Measurements from ENCODE around the gene DCC. TPM values are rescaled to one million over a fixed set of nuclear protein-coding genes. Genes with fewer than 3 reads are reported as not detected.

Gene DCC
- 1 to 10 TPM in 1 of 3 donors, under 1 TPM in 2; under 0.01 to 1.6 (median 0.15) TPM for total RNA-seq

- TF ChIP-seq POLR2A (IDR thresholded peaks at IDR 0.05) = no peak
- TF ChIP-seq CTCF (IDR thresholded peaks at IDR 0.05) = no peak
- no peak for TF ChIP-seq POLR2AphosphoS5 (IDR thresholded peaks at IDR 0.05)
- peak within 1 kb of the TSS; percentile 3 to 58 (median 33) for H3K4me3 ChIP-seq
- H3K36me3 ChIP-seq = no peaks in the 10 kb centered on the region
- H3K4me1 ChIP-seq = no peaks in the 10 kb centered on the region
- no peak for DNase-seq (ENCODE audit: low spot score in 2 of 2)
- H3K27me3 ChIP-seq = peaks cover 0 to 52% of the 10 kb centered on the region in 2 donors
- intact Hi-C loops (cut with DNase I; ENCODE audit: low total_unique reads) = no loop called here
- no peak within 1 kb of the TSS for H3K27ac ChIP-seq
- no peaks in the 10 kb centered on the region for H3K9me3 ChIP-seq
Measured at GRCh38 chr18:52339891-52340371, at the start of gene DCC. Gene DCC (plus strand): TSS chr18:52340197. CDS start chr18:52340788, 591 bp downstream.

GRCh38 chr18:52310651-52311050, 29.3 kb upstream of the DCC start:
- H3K36me3 ChIP-seq = no peaks in the 10 kb centered on the region
- intact Hi-C loops (cut with DNase I; ENCODE audit: low total_unique reads) = no loop called here
- no peaks in the 10 kb centered on the region for H3K9me3 ChIP-seq
- TF ChIP-seq POLR2AphosphoS5 (IDR thresholded peaks at IDR 0.05) (no peak), CTCF (IDR thresholded peaks at IDR 0.05) (no peak), POLR2A (IDR thresholded peaks at IDR 0.05) (no peak)
- H3K4me3 ChIP-seq = no peak overlapping the region
- DNase-seq (ENCODE audit: low spot score in 2 of 2) = no peak
- no peaks in the 10 kb centered on the region for H3K4me1 ChIP-seq
- H3K27ac ChIP-seq = no peak overlapping the region
- no peaks in the 10 kb centered on the region for H3K27me3 ChIP-seq

- Histone ChIP-seq H3K27me3 (no peaks in the 10 kb centered on the region), H3K4me3 (no peak overlapping the region), H3K36me3 (no peaks in the 10 kb centered on the region), H3K27ac (no peak overlapping the region), H3K9me3 (no peaks in the 10 kb centered on the region), H3K4me1 (no peaks in the 10 kb centered on the region)
- no peak for TF ChIP-seq POLR2AphosphoS5 (IDR thresholded peaks at IDR 0.05)
- TF ChIP-seq POLR2A (IDR thresholded peaks at IDR 0.05) = no peak
- no peak for TF ChIP-seq CTCF (IDR thresholded peaks at IDR 0.05)
- no peak for DNase-seq (ENCODE audit: low spot score in 2 of 2)
- intact Hi-C loops (cut with DNase I; ENCODE audit: low total_unique reads) = no loop called here
Measured at GRCh38 chr18:52311331-52311730, 28.7 kb upstream of the DCC start.

- DNase-seq (ENCODE audit: low spot score in 2 of 2) = no peak
- Histone ChIP-seq H3K36me3 (no peaks in the 10 kb centered on the region), H3K27ac (no peak overlapping the region), H3K27me3 (no peaks in the 10 kb centered on the region), H3K4me1 (no peaks in the 10 kb centered on the region), H3K4me3 (no peak overlapping the region), H3K9me3 (no peaks in the 10 kb centered on the region)
- intact Hi-C loops (cut with DNase I; ENCODE audit: low total_unique reads) = no loop called here
- TF ChIP-seq POLR2AphosphoS5 (IDR thresholded peaks at IDR 0.05) (no peak), CTCF (IDR thresholded peaks at IDR 0.05) (no peak), POLR2A (IDR thresholded peaks at IDR 0.05) (no peak)
Measured at GRCh38 chr18:52312346-52312745, 27.7 kb upstream of the DCC start.

GRCh38 chr18:52313213-52313612, 26.8 kb upstream of the DCC start:
- H3K9me3 ChIP-seq = no peaks in the 10 kb centered on the region
- no peaks in the 10 kb centered on the region for H3K4me1 ChIP-seq
- no peaks in the 10 kb centered on the region for H3K36me3 ChIP-seq
- TF ChIP-seq POLR2A (IDR thresholded peaks at IDR 0.05) (no peak), CTCF (IDR thresholded peaks at IDR 0.05) (no peak)
- intact Hi-C loops (cut with DNase I; ENCODE audit: low total_unique reads) = no loop called here
- H3K27me3 ChIP-seq = no peaks in the 10 kb centered on the region
- no peak overlapping the region for H3K27ac ChIP-seq
- DNase-seq (ENCODE audit: low spot score in 2 of 2) = no peak
- no peak overlapping the region for H3K4me3 ChIP-seq
